UCSD-AML1 (cell line): ENCODE data around the gene MYO1D.

Source experiments
- DNase-seq: peaks from one replicate; lab custom pipeline; 2025; ENCODE audit not compliant: unreplicated experiment; lab: John Stamatoyannopoulos, UW

The MYO1D gene

DNA sequence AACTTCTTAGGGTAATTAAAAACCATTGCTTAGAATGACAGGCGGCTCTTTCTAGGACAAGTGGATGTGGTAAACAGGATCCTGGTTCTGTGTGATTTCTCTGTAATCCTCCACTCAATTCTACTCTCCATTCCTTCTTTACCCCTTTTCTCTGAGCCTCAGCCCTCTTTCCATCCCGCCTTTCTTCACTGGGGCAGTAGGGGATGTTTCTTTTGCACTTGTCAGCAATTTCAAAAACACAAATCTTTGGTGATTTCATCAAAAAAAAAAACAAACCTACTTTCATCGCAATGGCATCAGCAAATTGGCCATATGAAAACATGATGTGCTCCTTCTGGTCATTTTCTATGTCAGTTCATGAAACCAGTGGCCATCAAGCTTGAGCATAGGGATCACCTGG, 285.5 kb downstream of the MYO1D start:
- DNase-seq, result no peak

- no peak for DNase-seq
Measured at GRCh38 chr17:32590974-32591373, 285.9 kb downstream of the MYO1D start.

- DNase-seq, result no peak
Measured at GRCh38 chr17:32588982-32589381, 287.9 kb downstream of the MYO1D start.

- no peak for DNase-seq
Measured at GRCh38 chr17:32588135-32588534, 288.8 kb downstream of the MYO1D start.

GRCh38 chr17:32586666-32587065, 290.3 kb downstream of the MYO1D start:
- DNase-seq, result no peak

DNA sequence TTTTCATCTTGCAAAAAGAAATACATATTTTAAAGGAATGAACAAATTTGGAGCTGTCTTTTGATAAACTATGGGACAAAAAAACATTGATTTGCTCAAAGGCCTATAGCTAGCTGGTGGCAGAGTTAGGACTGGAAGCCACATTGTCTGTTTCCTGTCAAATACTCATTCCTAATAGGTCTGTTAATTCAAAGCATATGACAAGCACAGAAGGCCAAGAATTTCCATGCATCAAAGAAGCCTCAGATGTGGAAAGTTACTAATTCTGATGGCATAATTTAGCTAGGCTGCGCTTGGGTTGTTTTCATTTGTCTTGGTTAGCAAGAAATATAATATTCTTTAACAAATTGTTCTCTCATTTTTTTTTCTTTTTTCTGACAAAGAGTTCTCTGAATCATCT, 292.1 kb downstream of the MYO1D start:
- DNase-seq, result no peak

GRCh38 chr17:32583053-32583452, 293.9 kb downstream of the MYO1D start:
- DNase-seq, result no peak

GRCh38 chr17:32575852-32576251, 301.1 kb downstream of the MYO1D start:
- DNase-seq, result no peak

GRCh38 chr17:32570081-32570396, 306.9 kb downstream of the MYO1D start:
- DNase-seq, result no peak

DNA sequence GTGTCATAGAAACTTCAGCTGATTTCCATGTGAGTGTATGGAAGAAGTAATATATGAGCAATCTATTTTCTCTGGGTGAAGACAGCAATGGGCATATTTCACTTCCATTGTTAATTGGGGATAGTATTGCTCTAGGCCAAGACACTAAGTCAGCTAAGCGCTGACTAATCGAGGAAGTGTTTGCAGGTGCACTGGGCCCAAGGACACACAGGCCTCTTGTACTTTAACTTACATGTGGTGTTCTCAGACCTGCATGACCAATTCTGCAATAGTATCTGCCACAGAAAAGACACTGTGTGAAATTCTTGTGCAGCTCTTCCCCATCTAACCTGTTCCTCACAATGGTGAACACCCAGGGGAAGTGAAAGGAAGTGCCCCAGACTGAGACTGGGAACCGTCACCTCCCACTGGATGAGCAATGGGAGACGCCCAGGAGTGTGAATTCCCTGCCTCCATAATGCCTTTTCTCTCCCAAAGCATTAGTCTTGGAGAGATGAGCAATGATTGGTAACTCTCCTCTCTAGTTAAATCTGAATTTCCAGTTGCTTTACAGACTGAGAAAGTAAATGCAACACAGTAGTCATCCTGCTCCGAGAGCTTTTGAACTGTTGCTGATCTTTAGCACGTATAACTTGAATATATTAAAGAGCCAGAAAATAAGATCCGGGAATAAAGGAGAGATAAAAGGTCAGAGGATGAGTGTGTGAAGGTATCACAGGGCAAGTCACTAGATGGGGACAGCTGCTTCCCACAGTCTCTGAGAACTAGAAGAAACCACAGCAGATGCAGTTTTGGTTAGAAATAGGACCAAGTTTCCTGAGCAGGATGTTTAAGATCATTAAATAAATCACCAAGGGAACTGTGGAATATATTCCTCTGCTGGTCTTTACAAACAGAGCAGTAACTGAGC, 307.5 kb downstream of the MYO1D start:
- DNase-seq, result no peak

DNA sequence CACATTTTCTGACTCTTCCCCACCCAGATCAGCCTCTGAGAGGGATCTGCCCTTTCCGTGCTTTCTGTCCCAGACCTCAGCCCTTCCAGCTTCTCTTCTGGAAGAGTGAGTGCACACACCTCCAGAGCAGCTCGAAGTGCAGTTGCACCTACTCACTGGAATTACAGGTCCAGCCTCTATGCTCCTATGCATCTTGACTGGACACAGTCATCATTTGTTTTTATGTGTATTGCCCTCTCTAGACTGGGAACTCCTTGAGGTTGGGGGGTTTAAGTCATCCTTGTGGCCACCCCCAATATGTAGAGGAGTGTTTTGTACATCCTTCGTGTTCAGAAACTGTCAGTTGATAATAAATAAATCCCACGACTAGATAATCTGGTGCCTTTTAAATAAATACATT, 308.2 kb downstream of the MYO1D start:
- no peak for DNase-seq

DNA sequence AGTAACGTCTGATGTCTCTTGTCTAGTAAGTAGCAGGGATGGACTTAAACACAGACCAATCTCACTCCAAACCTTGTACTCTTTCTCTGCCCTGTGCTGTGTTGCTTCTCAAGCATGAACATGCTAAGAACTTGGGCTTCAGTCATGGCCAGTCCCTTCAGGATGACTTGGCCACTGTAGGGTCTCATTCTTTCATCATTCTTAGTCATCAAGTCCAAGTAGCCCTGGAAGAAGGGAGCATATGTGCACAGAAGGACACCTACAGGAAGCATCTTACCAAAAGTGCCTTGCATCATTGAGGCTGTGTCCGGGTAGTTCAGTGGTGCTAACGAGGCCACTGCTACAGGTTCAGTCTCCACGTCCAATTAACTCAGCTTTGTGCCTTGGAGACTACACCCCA, 309.4 kb downstream of the MYO1D start:
- DNase-seq, result no peak

GRCh38 chr17:32567086-32567485, 309.8 kb downstream of the MYO1D start:
- no peak for DNase-seq

DNA sequence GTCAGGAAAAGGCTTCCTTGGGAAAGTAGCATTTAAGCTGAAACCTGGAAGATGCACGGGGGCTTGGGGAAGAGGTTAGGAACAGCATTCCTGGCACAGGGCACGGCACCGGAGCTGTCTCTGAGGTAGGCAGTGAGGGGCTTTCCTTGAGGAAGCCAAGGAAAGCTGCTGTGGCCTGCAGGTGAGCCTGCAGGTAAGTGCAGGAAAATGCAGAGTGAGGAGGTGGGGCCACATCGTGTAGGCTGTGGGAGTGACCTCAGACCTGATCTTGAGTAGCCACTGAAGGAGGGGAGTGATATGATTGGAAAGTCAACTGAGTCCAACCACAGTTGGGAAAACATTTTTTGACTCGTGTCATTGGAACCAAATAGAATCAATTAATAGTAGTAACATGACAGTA, 310.6 kb downstream of the MYO1D start:
- no peak for DNase-seq

DNA sequence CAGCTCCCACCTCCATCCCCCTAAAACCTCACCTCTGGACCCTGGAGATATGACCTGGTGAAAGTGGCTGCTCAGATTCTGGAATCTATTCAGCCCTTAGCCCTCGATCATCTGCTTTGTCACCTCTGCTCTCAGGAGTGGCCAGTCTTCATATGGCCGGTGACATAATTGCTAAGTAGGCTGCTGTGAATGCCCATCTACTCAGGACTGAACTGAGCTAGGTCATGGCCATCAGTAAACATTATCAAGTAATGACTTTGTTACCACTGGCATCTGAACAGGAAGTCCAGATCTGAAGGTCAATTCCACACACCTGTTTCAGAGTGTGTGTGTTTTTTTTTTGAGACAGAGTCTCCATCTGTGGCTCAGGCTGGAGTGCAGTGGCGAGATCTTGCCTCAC, 311.5 kb downstream of the MYO1D start:
- no peak for DNase-seq

DNA sequence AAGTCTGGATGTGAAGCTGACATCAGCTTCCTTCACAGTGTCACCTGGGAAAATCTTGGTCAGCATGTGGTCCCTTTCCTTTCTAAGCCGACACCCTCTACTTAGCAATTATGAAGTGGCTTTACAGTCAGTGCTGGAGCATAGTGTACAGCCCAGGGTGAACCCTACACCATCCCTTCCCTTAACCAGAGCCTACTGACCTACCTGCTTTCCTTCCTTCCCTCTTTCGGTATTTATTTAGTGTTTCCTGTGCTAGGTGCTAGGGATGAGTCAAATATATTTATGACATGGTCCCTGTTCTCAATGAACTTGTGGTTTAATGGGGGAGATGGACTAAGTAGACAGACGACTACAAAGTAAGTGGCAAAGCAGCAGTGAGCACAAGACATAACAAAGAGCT, 312.6 kb downstream of the MYO1D start:
- DNase-seq, result no peak

GRCh38 chr17:32563583-32563982, 313.3 kb downstream of the MYO1D start:
- DNase-seq, result no peak

- no peak for DNase-seq
Measured at GRCh38 chr17:32558997-32559650, 317.8 kb downstream of the MYO1D start.

GRCh38 chr17:32558326-32558955, 318.5 kb downstream of the MYO1D start:
- DNase-seq, result no peak

- no peak for DNase-seq
Measured at GRCh38 chr17:32555611-32556310, 321.2 kb downstream of the MYO1D start.

GRCh38 chr17:32553168-32553567, 323.8 kb downstream of the MYO1D start:
- DNase-seq, result no peak

- no peak for DNase-seq
Measured at GRCh38 chr17:32552280-32552679, 324.6 kb downstream of the MYO1D start.
